Neuron (in vitro differentiated cells): ENCODE measurements around the gene PTGR3.
A peak's percentile ranks its signal among the peaks of the same experiment; 100 is the strongest.

Experiments
- H2AFZ ChIP-seq: one replicate; pipeline ENCODE4 v1.6.1; 2013; ENCODE audit warnings: low read depth, mild to moderate bottlenecking, inconsistent platforms, low read length, moderate library complexity
- H3K27me3 ChIP-seq: one replicate; pipeline ENCODE4 v1.6.1; 2013; ENCODE audit warnings: low read length; ENCODE audit not compliant: insufficient read depth
- H3K36me3 ChIP-seq: one replicate; pipeline ENCODE4 v1.6.1; 2013; ENCODE audit warnings: low read length; ENCODE audit not compliant: insufficient read depth
- H3K4me1 ChIP-seq: one replicate; pipeline ENCODE4 v1.6.1; 2013; ENCODE audit warnings: low read length; ENCODE audit not compliant: insufficient read depth
- H3K4me3 ChIP-seq: 2 replicates; pipeline ENCODE4 v1.5.1; 2013; ENCODE audit warnings: mild to moderate bottlenecking, low read length, moderate library complexity
- H3K9me3 ChIP-seq: one replicate; pipeline ENCODE4 v1.6.1; 2013; ENCODE audit warnings: low read length

Gene PTGR3, protein sequence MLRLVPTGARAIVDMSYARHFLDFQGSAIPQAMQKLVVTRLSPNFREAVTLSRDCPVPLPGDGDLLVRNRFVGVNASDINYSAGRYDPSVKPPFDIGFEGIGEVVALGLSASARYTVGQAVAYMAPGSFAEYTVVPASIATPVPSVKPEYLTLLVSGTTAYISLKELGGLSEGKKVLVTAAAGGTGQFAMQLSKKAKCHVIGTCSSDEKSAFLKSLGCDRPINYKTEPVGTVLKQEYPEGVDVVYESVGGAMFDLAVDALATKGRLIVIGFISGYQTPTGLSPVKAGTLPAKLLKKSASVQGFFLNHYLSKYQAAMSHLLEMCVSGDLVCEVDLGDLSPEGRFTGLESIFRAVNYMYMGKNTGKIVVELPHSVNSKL

GRCh38 chr18:75209129-75209950 lies at the start of gene PTGR3:
Gene PTGR3, minus strand, starts transcription at chr18:75209139. Its CDS starts 81 bp downstream, at chr18:75209058.
- Histone ChIP-seq H3K4me3 (peak within 1 kb of the TSS; percentile 69), H3K9me3 (no peaks in the 10 kb centered on the region), H2AFZ (peak within 1 kb of the TSS; percentile 99), H3K27me3 (no peaks in the 10 kb centered on the region), H3K4me1 (peaks cover 44% of the 10 kb centered on the region), H3K36me3 (no peaks in the 10 kb centered on the region)

GRCh38 chr18:75257605-75258004 lies 48.7 kb upstream of the PTGR3 start:
- Histone ChIP-seq H3K9me3 (no peaks in the 10 kb centered on the region), H3K36me3 (no peaks in the 10 kb centered on the region), H2AFZ (no peak overlapping the region), H3K4me1 (peaks cover 3% of the 10 kb centered on the region), H3K4me3 (no peak overlapping the region), H3K27me3 (no peaks in the 10 kb centered on the region)

GRCh38 chr18:75256376-75256775 lies 47.4 kb upstream of the PTGR3 start:
- no peaks in the 10 kb centered on the region for H3K9me3 ChIP-seq
- no peaks in the 10 kb centered on the region for H3K36me3 ChIP-seq
- H3K27me3 ChIP-seq: no peaks in the 10 kb centered on the region
- no peak overlapping the region for H2AFZ ChIP-seq
- peaks cover 3% of the 10 kb centered on the region for H3K4me1 ChIP-seq
- no peak overlapping the region for H3K4me3 ChIP-seq

- Histone ChIP-seq H3K4me3 (no peak overlapping the region), H3K4me1 (peaks cover 3% of the 10 kb centered on the region), H3K9me3 (no peaks in the 10 kb centered on the region), H3K36me3 (no peaks in the 10 kb centered on the region), H2AFZ (no peak overlapping the region), H3K27me3 (no peaks in the 10 kb centered on the region)
Measured at GRCh38 chr18:75255094-75255493, 46.2 kb upstream of the PTGR3 start.

DNA sequence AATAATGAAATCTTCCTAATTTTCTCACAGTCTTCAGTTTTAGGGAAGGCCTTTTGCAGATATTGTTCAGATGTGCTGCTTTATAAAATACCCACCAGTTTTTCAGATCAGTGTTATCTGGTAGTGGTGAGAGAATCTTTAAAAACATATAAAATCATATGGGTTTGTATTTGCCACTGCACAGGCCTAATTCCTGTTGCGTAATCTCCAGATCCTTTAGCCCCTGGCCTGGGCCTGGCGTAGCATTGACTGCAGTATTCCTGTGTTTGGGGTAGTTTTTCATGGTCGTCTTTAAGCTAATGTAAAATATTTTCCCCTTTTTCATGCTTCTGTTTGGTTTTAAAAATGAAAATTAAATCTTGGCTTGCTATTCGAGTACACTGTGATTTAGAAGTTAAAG lies 44.8 kb upstream of the PTGR3 start:
- no peaks in the 10 kb centered on the region for H3K36me3 ChIP-seq
- no peaks in the 10 kb centered on the region for H3K27me3 ChIP-seq
- H3K9me3 ChIP-seq: no peaks in the 10 kb centered on the region
- H3K4me3 ChIP-seq: no peak overlapping the region
- peaks cover 3% of the 10 kb centered on the region for H3K4me1 ChIP-seq
- no peak overlapping the region for H2AFZ ChIP-seq

- Histone ChIP-seq H3K27me3 (no peaks in the 10 kb centered on the region), H2AFZ (no peak overlapping the region), H3K4me3 (no peak overlapping the region), H3K36me3 (no peaks in the 10 kb centered on the region), H3K4me1 (peaks cover 3% of the 10 kb centered on the region), H3K9me3 (no peaks in the 10 kb centered on the region)
Measured at GRCh38 chr18:75253043-75253442, 44.1 kb upstream of the PTGR3 start.

DNA sequence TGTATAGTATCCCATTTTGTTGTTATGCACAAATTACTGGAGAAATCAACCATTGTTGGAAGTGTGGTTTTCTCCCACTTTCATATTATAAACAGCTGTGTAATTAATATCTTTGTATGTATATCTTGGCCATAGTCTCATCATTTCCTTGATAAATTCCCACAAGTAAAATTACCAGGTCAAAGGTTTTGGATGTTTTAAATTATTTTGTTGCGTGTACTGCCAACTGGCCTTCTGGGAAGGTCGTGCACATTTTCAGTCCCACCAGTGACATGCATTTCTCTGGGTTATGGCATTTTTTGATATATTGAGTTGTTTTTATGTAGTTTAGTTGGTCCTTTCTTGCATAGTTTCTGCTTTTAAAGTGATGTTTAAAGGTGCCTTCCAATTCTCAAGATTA lies 43.2 kb upstream of the PTGR3 start:
- H3K4me3 ChIP-seq: no peak overlapping the region
- H3K27me3 ChIP-seq: no peaks in the 10 kb centered on the region
- H3K36me3 ChIP-seq: no peaks in the 10 kb centered on the region
- H3K4me1 ChIP-seq: no peaks in the 10 kb centered on the region
- H3K9me3 ChIP-seq: no peaks in the 10 kb centered on the region
- no peak overlapping the region for H2AFZ ChIP-seq

DNA sequence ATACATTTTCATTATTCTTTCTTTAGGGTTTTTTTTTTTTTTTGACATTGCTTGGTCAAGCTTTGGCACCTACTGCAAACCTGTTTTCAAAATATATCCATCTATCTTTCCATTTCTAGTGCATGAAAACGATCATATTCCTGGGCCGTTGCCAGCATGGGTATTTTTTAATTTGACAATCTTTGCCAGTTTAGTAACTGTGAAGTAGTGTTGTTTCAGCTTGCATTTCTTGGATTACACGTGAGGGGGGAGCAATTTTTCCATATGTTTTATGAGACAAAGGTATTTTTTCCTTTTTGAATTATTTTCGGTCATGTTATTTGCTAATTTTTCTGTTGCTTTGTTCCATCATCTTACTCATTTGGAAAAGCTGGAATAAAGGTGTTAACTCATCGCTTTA lies 42.5 kb upstream of the PTGR3 start:
- Histone ChIP-seq H3K4me1 (no peaks in the 10 kb centered on the region), H3K9me3 (no peaks in the 10 kb centered on the region), H3K27me3 (no peaks in the 10 kb centered on the region)

DNA sequence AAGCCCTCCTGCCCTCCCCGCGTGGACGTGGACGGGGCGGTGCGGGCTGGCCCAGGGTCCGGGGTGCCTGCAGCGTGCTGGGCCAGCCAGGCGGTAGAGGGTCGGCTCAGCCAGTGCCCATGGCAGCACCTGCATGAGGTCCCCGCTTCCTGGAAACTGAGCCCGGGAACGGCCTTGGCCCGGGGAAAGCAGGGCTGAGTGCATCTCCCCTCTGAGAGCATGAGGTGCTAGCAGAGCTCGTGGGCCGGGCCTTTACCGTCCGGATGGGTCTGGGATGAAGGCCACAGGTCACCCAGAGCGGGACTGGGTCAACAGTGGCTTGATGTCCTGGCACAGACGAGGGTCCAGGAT lies 41.5 kb upstream of the PTGR3 start:
- Histone ChIP-seq H3K36me3 (no peaks in the 10 kb centered on the region), H3K9me3 (no peaks in the 10 kb centered on the region), H2AFZ (no peak overlapping the region), H3K4me3 (no peak overlapping the region), H3K27me3 (no peaks in the 10 kb centered on the region), H3K4me1 (no peaks in the 10 kb centered on the region)

More for the DNA sequence above, 42.5 kb upstream of the PTGR3 start:
- Histone ChIP-seq H3K36me3 (no peaks in the 10 kb centered on the region), H3K4me3 (no peak overlapping the region), H2AFZ (no peak overlapping the region)

DNA sequence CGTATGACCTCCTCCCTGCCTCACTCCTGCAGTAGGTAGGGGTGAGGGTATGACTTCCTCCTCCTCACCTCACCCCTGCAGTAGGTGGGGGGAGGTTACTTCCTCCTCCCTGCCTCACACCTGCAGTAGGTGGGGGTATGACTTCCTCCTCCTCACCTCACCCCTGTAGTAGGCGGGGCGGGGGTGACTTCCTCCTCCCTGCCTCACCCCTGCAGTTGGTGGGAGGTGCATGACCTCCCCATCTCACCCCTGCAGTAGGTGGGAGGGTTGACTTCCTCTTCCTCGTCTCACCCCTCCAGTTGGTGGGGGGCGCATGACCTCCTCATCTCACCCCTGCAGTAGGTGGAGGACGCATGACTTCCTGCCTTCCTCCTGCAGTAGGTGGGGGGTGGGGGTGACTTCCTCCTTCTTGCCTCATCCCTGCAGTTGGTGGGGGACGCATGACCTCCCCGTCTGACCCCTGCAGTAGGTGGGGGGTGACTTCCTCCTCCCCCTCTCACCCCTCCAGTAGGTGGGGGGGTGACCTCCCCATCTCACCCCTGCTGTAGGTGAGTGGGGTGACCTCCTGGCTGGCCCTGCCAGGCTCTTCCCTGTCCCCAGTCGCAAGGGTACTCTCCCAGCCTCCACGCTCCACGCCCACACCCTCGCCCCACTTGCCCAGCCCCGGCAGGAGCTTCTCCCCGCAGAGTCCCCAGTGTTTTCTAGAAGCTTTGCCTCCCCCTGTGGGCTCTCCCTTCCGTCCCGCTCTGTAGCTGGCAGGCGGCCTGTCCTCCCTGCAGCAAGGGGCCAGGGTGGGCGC lies 40.9 kb upstream of the PTGR3 start:
- H2AFZ ChIP-seq: no peak overlapping the region
- H3K9me3 ChIP-seq: no peaks in the 10 kb centered on the region
- no peak overlapping the region for H3K4me3 ChIP-seq
- no peaks in the 10 kb centered on the region for H3K27me3 ChIP-seq
- no peaks in the 10 kb centered on the region for H3K36me3 ChIP-seq
- H3K4me1 ChIP-seq: no peaks in the 10 kb centered on the region

- Histone ChIP-seq H3K4me1 (no peaks in the 10 kb centered on the region), H3K27me3 (no peaks in the 10 kb centered on the region), H3K9me3 (no peaks in the 10 kb centered on the region), H3K4me3 (no peak overlapping the region), H2AFZ (no peak overlapping the region), H3K36me3 (no peaks in the 10 kb centered on the region)
Measured at GRCh38 chr18:75249175-75249518, 40.2 kb upstream of the PTGR3 start.

DNA sequence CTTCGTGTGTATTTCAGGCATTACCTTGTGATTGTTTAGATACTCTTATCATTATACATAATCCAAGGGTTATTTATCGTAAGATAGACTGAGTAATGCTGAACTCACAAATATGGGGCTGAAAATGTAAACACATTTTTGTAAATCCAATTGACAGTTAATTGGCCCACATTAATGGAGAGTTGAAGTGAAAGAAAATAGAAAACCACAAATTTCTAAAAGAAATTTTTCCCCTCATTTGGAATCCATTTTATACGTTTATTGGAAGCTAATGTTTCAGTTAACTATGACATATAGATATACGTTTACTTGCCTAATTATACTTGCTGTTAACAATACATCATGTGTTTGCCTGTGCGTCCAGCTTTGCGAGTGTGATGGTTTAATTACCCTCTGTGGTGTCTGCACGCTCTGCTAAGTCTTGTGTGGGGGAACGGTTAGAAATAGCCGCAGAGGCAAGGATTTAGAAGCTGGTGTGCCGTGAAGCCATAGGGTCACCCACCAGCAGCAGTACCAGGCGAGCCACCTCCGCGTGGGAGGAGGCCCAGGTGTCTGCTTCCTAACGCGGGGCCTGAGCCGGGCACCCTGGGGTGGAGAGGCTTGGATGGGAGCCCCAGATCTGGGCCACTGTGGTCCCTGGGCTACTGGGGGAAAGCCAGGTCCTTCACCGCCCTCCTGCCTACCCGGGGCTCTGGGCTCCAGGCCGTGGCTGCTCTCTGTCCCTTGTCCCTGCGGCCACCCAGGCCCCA lies 39.7 kb upstream of the PTGR3 start:
- Histone ChIP-seq H3K27me3 (no peaks in the 10 kb centered on the region), H2AFZ (no peak overlapping the region), H3K4me3 (no peak overlapping the region), H3K4me1 (no peaks in the 10 kb centered on the region), H3K9me3 (no peaks in the 10 kb centered on the region), H3K36me3 (no peaks in the 10 kb centered on the region)
